Measurements from ENCODE around the gene PRDM15. TPM values are rescaled to one million over a fixed set of nuclear protein-coding genes. Genes with fewer than 3 reads are reported as not detected.
"Not testable (repeated sequence)": the region's sequence is repeated elsewhere in the genome, so short reads cannot be mapped to it uniquely, and the experiment has no call there.

Gene PRDM15
- total RNA-seq, 1 donor from 2014 or later = 2.9 TPM

- intact Hi-C loops (cut with micrococcal nuclease) = no loop called here
- no peak for DNase-seq
- H3K4me1 ChIP-seq = no peaks in the 10 kb centered on the region
- H3K9me3 ChIP-seq (replicated peaks) = peaks cover 20% of the 10 kb centered on the region
- TF ChIP-seq, protein P1, sequence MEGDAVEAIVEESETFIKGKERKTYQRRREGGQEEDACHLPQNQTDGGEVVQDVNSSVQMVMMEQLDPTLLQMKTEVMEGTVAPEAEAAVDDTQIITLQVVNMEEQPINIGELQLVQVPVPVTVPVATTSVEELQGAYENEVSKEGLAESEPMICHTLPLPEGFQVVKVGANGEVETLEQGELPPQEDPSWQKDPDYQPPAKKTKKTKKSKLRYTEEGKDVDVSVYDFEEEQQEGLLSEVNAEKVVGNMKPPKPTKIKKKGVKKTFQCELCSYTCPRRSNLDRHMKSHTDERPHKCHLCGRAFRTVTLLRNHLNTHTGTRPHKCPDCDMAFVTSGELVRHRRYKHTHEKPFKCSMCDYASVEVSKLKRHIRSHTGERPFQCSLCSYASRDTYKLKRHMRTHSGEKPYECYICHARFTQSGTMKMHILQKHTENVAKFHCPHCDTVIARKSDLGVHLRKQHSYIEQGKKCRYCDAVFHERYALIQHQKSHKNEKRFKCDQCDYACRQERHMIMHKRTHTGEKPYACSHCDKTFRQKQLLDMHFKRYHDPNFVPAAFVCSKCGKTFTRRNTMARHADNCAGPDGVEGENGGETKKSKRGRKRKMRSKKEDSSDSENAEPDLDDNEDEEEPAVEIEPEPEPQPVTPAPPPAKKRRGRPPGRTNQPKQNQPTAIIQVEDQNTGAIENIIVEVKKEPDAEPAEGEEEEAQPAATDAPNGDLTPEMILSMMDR (IDR thresholded peaks at IDR 0.05; ENCODE audit: borderline replicate concordance) = no peak
- peaks cover 21% of the 10 kb centered on the region for H3K36me3 ChIP-seq
- peaks cover 28% of the 10 kb centered on the region for H3K27me3 ChIP-seq (ENCODE audit: low read depth)
- no peak overlapping the region for H3K27ac ChIP-seq (replicated peaks)
- H3K4me3 ChIP-seq = no peak overlapping the region
These were observed 83.4 kb downstream of the PRDM15 start for GRCh38 chr21:41795726-41796125.

DNA sequence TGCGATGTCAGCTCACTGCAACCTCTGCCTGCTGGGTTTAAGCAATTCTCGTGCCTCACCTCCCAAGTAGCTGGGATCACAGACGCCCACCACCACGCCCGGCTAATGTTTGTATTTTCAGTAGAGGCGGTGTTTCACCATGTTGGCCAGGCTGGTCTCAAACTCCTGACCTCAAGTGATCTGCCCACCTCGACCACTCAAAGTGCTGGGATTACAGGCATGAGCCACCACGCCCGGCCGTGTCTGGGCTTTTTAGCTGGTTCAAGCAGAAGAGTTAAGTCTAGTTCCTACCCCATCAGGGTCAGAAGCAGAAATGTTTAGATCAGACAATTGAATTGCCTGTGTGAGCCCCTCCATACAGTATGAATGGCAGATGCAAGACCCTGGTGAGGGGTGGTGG lies 84.5 kb downstream of the PRDM15 start:
- H3K4me1 ChIP-seq = no peaks in the 10 kb centered on the region
- TF ChIP-seq, protein P1 (IDR thresholded peaks at IDR 0.05; ENCODE audit: borderline replicate concordance) = no peak
- peaks cover 10% of the 10 kb centered on the region for H3K36me3 ChIP-seq
- intact Hi-C loops (cut with micrococcal nuclease) = no loop called here
- H3K4me3 ChIP-seq = no peak overlapping the region
- DNase-seq = no peak
- peaks cover 20% of the 10 kb centered on the region for H3K9me3 ChIP-seq (replicated peaks)
- no peak overlapping the region for H3K27ac ChIP-seq (replicated peaks)
- peaks cover 36% of the 10 kb centered on the region for H3K27me3 ChIP-seq (ENCODE audit: low read depth)

- Histone ChIP-seq H3K4me1 (no peaks in the 10 kb centered on the region), H3K27ac (replicated peaks) (no peak overlapping the region), H3K36me3 (no peaks in the 10 kb centered on the region), H3K27me3 (ENCODE audit: low read depth) (peaks cover 40% of the 10 kb centered on the region), H3K4me3 (no peak overlapping the region), H3K9me3 (replicated peaks) (peaks cover 20% of the 10 kb centered on the region)
- DNase-seq = no peak
- TF ChIP-seq, protein P1 (IDR thresholded peaks at IDR 0.05; ENCODE audit: borderline replicate concordance) = no peak
- intact Hi-C loops (cut with micrococcal nuclease) = no loop called here
These were observed 86.4 kb downstream of the PRDM15 start for GRCh38 chr21:41792711-41793110.

GRCh38 chr21:41786509-41786987 lies 92.6 kb downstream of the PRDM15 start:
- Histone ChIP-seq H3K4me1 (no peaks in the 10 kb centered on the region), H3K36me3 (no peaks in the 10 kb centered on the region), H3K27ac (replicated peaks) (no peak overlapping the region), H3K9me3 (replicated peaks) (peaks cover under 1% of the 10 kb centered on the region), H3K27me3 (ENCODE audit: low read depth) (peaks cover 70% of the 10 kb centered on the region), H3K4me3 (no peak overlapping the region)
- TF ChIP-seq, protein P1 (IDR thresholded peaks at IDR 0.05; ENCODE audit: borderline replicate concordance) = no peak
- DNase-seq = no peak
- intact Hi-C loops (cut with micrococcal nuclease) = no loop called here

- H3K4me3 ChIP-seq; H3K27ac ChIP-seq (replicated peaks); H3K4me1 ChIP-seq; DNase-seq; H3K36me3 ChIP-seq; H3K9me3 ChIP-seq (replicated peaks); intact Hi-C loops (cut with micrococcal nuclease): not testable (repeated sequence)
- peaks cover 77% of the 10 kb centered on the region for H3K27me3 ChIP-seq (ENCODE audit: low read depth)
These were observed 93.9 kb downstream of the PRDM15 start for GRCh38 chr21:41785262-41785661.

GRCh38 chr21:41784456-41785102 lies 94.6 kb downstream of the PRDM15 start:
- intact Hi-C loops (cut with micrococcal nuclease) = no loop called here
- TF ChIP-seq, protein P1 (IDR thresholded peaks at IDR 0.05; ENCODE audit: borderline replicate concordance) = no peak
- H3K27me3 ChIP-seq (ENCODE audit: low read depth) = peaks cover 77% of the 10 kb centered on the region
- H3K4me3 ChIP-seq = no peak overlapping the region
- no peak overlapping the region for H3K27ac ChIP-seq (replicated peaks)
- no peaks in the 10 kb centered on the region for H3K9me3 ChIP-seq (replicated peaks)
- no peaks in the 10 kb centered on the region for H3K36me3 ChIP-seq
- no peaks in the 10 kb centered on the region for H3K4me1 ChIP-seq
- no peak for DNase-seq
